NB4 (cell line): ENCODE measurements around the gene PLD5.

Source experiments
- DNase-seq: peaks from one replicate; pipeline ENCODE4 v3.0.0; 2010; ENCODE audit warnings: low read depth
- H3K4me3 ChIP-seq: one replicate; pipeline ENCODE4 v1.5.1; 2011; ENCODE audit warnings: mild to moderate bottlenecking, low read depth, low read length, moderate library complexity
- MYC ChIP-seq: IDR thresholded peaks from 2 replicates; pipeline ENCODE4 v1.6.1; 2011; ENCODE audit warnings: low read depth, low read length
- POLR2A ChIP-seq: IDR thresholded peaks from 2 replicates; pipeline ENCODE4 v1.6.1; 2011; ENCODE audit warnings: mild to moderate bottlenecking; ENCODE audit not compliant: insufficient read length; ENCODE audit errors: extremely low read depth
- TF ChIP-seq, protein P1 (sequence below): IDR thresholded peaks from one replicate; pipeline ENCODE4 v1.5.1; 2012; ENCODE audit warnings: low read depth, low read length
- TF ChIP-seq, protein P2 (sequence below): IDR thresholded peaks from 2 replicates; pipeline ENCODE4 v1.6.1; 2011; ENCODE audit warnings: low read depth, low read length

The PLD5 gene

DNA sequence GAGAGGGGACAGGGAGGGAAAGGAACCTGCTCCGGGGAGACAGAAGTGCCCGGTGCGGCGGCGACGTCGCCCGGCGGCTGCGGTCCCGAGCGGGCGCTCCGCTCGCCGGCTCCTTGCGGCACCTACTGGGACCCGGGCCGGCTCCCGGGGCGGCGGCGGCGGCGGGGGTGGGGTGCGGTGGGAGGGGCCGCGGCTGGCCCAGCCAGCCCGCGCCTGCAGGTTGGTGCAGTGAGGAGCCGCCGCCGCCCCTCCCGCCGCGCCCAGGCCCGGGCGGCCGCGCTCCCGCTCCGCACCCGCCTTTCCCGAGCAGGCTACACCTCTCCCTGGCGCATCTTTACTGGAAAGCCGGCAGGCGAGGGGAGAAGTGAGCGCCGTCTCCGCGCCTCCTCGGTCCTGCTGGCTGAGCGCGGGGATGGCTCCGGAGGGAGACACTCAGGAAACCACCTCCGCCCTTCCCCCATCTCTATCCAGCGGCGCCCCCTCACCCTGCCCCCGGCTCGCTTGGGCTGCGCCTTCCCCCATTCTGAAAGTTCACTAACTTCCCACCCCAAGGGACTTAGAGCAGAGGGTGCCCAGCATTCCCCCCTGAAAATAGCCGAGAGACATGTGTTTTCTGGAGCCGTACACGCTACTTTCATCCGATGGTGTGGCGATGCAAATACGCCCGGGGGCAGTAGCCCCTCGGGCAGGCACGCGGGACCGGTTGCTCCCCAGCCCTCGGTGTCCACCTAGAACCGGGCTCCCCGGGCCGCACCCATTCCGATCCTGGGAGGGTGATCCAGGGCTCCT, at the start of gene PLD5:
PLD5 (minus strand) TSS at position 127 of the 789 bp plus-strand sequence.
- no peak within 1 kb of the TSS for H3K4me3 ChIP-seq
- no peak for TF ChIP-seq POLR2A
- TF ChIP-seq, protein P1, sequence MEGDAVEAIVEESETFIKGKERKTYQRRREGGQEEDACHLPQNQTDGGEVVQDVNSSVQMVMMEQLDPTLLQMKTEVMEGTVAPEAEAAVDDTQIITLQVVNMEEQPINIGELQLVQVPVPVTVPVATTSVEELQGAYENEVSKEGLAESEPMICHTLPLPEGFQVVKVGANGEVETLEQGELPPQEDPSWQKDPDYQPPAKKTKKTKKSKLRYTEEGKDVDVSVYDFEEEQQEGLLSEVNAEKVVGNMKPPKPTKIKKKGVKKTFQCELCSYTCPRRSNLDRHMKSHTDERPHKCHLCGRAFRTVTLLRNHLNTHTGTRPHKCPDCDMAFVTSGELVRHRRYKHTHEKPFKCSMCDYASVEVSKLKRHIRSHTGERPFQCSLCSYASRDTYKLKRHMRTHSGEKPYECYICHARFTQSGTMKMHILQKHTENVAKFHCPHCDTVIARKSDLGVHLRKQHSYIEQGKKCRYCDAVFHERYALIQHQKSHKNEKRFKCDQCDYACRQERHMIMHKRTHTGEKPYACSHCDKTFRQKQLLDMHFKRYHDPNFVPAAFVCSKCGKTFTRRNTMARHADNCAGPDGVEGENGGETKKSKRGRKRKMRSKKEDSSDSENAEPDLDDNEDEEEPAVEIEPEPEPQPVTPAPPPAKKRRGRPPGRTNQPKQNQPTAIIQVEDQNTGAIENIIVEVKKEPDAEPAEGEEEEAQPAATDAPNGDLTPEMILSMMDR: no peak
- TF ChIP-seq MYC: no peak
- TF ChIP-seq, protein P2, sequence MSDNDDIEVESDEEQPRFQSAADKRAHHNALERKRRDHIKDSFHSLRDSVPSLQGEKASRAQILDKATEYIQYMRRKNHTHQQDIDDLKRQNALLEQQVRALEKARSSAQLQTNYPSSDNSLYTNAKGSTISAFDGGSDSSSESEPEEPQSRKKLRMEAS: no peak
- DNase-seq: no peak

DNA sequence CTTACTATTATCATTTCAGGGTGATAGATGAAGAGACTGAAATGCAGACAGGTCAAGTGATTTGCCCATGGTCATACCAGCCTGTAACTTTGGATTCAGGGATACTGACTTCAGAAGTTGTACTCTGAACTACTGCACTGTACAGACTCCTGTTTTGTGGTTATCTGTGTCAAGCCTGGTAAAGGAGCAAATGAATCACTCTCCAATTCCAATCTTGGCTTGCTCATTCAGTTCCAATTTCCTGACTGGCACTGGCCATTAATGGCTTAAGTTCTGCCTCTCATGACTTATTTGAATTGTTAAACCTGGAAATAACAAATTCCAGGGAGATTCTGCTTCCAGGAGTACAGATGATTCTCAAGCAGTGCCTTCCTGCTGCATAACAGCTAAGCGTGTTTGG, 45.4 kb upstream of the PLD5 start:
- no peak for TF ChIP-seq MYC
- no peak for DNase-seq

DNA sequence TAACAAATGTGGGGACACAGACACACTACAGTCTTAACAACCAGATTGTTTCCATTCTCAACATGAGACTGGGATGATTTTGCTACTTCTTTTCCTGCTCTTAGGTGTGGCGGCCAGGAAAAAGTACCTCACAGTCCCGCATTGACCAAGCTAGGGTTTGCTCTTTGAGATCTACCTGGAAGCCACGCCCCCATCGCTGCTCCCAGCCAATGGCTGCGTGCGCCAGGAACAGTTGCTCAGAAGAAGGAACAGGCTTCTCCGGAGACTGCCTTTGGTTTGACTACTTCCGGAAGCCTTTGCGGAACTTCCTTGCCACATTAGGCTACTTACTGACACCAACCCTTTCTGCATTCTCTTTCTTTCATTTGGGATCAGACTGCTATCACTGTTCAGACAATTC, 44.2 kb upstream of the PLD5 start:
- TF ChIP-seq, protein P1: no peak
- TF ChIP-seq, protein P2: no peak
- no peak for TF ChIP-seq MYC
- TF ChIP-seq POLR2A: no peak
- no peak for DNase-seq
- no peak overlapping the region for H3K4me3 ChIP-seq

More for the DNA sequence above, 45.4 kb upstream of the PLD5 start:
- no peak overlapping the region for H3K4me3 ChIP-seq

DNA sequence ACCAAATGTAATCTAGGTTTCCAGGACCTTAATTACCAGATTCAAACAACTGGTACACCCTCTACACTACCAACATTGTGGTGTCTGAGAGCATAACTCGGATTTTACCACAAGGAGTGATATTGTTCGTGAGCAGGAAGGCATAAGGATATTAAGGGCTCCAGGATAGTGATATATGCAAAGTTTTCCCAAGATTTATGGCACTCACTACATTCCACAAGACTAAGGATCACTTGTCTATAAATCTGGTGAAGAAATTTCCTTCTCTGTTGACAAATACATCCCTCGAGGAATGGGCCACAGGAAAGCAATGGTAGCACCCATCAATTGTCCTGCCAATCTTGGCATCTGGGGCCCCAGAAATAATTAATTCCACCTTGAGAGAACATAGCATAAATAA, 43.1 kb upstream of the PLD5 start:
- no peak overlapping the region for H3K4me3 ChIP-seq
- TF ChIP-seq, protein P1: no peak
- TF ChIP-seq, protein P2: no peak
- no peak for TF ChIP-seq MYC
- TF ChIP-seq POLR2A: no peak
- no peak for DNase-seq

DNA sequence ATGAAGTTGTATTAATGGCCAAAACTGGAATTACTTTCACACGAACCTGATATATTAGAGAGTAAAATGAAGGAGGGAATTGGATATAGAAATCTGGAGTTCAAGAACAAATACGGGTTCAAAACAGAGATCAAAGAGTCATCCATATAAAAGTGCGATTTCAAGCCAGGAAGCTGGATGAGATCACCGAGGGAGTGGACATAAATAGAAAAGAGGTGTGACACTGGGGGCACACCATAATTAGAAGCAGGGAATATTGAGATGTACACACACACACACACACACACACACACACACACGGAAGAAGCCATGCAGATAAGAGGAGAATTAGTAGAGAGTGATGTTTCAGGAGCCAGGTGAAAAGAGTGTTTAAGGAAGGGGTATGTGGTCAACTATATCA, 32.3 kb upstream of the PLD5 start:
- TF ChIP-seq MYC (no peak), POLR2A (no peak)
- TF ChIP-seq, protein P2: no peak
- TF ChIP-seq, protein P1: no peak
- no peak for DNase-seq
- H3K4me3 ChIP-seq: no peak overlapping the region

DNA sequence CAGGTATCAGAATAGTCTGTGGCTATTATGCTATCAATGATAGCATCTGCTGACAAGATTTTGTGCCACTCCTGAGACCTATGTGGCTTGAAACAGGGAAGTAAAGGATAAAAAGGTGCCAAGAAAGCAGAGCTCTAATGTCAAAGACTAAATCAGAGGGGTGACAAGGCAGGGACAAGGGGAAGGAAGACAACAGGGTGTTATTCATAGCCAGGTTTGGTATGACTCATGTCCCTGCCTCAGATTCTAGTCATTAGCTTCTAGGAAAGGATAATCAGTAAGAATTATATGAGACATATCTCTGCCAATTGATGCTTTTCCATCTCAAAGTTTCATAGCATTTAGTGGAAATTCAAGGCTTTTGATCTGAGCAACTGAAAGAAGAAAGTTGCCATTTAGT, 31.8 kb upstream of the PLD5 start:
- no peak for DNase-seq
- TF ChIP-seq POLR2A: no peak
- TF ChIP-seq, protein P2: no peak
- TF ChIP-seq MYC: no peak
- no peak overlapping the region for H3K4me3 ChIP-seq
